ENCODE results near the gene ELOVL2. TPM values are rescaled to one million over a fixed set of nuclear protein-coding genes. Genes with fewer than 3 reads are reported as not detected.

Gene ELOVL2
- total and polyA plus RNA-seq, 10 of the 15 experiments (the other 5 are each of a cell fraction or from before 2014, with no cell fraction given): 0.01 to 0.03 TPM; not detected in 8

- TF ChIP-seq, protein P1, sequence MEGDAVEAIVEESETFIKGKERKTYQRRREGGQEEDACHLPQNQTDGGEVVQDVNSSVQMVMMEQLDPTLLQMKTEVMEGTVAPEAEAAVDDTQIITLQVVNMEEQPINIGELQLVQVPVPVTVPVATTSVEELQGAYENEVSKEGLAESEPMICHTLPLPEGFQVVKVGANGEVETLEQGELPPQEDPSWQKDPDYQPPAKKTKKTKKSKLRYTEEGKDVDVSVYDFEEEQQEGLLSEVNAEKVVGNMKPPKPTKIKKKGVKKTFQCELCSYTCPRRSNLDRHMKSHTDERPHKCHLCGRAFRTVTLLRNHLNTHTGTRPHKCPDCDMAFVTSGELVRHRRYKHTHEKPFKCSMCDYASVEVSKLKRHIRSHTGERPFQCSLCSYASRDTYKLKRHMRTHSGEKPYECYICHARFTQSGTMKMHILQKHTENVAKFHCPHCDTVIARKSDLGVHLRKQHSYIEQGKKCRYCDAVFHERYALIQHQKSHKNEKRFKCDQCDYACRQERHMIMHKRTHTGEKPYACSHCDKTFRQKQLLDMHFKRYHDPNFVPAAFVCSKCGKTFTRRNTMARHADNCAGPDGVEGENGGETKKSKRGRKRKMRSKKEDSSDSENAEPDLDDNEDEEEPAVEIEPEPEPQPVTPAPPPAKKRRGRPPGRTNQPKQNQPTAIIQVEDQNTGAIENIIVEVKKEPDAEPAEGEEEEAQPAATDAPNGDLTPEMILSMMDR (IDR thresholded peaks at IDR 0.05 in 2 of 3, conservative IDR thresholded peaks at IDR 0.05 in 1 of 3; ENCODE audit: control insufficient read depth in 2 of 3, extremely low read depth in 1 of 3, insufficient read depth in 1 of 3, low read depth in 3 of 3, low read length in 3 of 3): no peak
- TF ChIP-seq TARDBP (IDR thresholded peaks at IDR 0.05; ENCODE audit: borderline replicate concordance) (no peak), TCF3 (IDR thresholded peaks at IDR 0.05; ENCODE audit: borderline replicate concordance, insufficient read depth, low read depth, low read length) (no peak), FOS (IDR thresholded peaks at IDR 0.05; ENCODE audit: borderline replicate concordance, extremely low read depth, insufficient read length) (no peak), ATF7 (IDR thresholded peaks at IDR 0.05; ENCODE audit: low read depth) (no peak)
Measured at GRCh38 chr6:11066505-11067347, 22.6 kb upstream of the ELOVL2 start (continued).

GRCh38 chr6:11065436-11066202, 21.5 kb upstream of the ELOVL2 start:
- ChIA-PET RAD21 (ENCODE audit: unreplicated experiment) (interaction anchor here (0.8 to 5.6 kb wide), 5 partner anchors 86 to 587 kb away, joined by 3 to 28 read pairs (median 4); no protein-coding TSS in a partner anchor), SMC1A (ENCODE audit: uncharacterized antibody, unreplicated experiment) (interaction anchor here (0.8 to 4.9 kb wide), 7 partner anchors 16 to 430 kb away, joined by 3 to 36 read pairs (median 4); no protein-coding TSS in a partner anchor), POLR2A (interaction anchor here (0.6 to 0.7 kb wide), 2 partner anchors 65 to 355 kb away, joined by 3 read pairs; no protein-coding TSS in a partner anchor), CTCF (interaction anchor here (0.6 to 3.4 kb wide), 13 partner anchors 10 to 586 kb away, joined by 3 to 30 read pairs (median 5); no protein-coding TSS in a partner anchor)
- no peak overlapping the region for H3K9ac ChIP-seq (ENCODE audit: control insufficient read depth, insufficient read depth, low read length)
- H3K79me2 ChIP-seq (ENCODE audit: control insufficient read depth, insufficient read depth, low read length): no peaks in the 10 kb centered on the region
- H3K27ac ChIP-seq (ENCODE audit: control insufficient read depth, insufficient read depth): no peak overlapping the region
- intact Hi-C loops (cut with micrococcal nuclease; ENCODE audit: unreplicated experiment) (loop anchor here (5.0 kb wide), 1 partner anchor 588 kb away; no protein-coding TSS in a partner anchor), in situ Hi-C loops (cut with MboI) (loop anchor here (5.0 to 10.0 kb wide), 2 partner anchors 108 to 591 kb away; no protein-coding TSS in a partner anchor)
- no peak for TF ChIP-seq TAF1 (IDR thresholded peaks at IDR 0.05; ENCODE audit: borderline replicate concordance, low read depth, low read length)
- no peak for TF ChIP-seq MYC (IDR thresholded peaks at IDR 0.05; ENCODE audit: insufficient read depth, insufficient read length, insufficient replicate concordance, low read length, severe bottlenecking)
- no peak for TF ChIP-seq NBN (IDR thresholded peaks at IDR 0.05)
- BruUV-seq (replicated peaks): no TSS peak
- no peak overlapping the region for H3K4me3 ChIP-seq
- no peak overlapping the region for H2AFZ ChIP-seq (ENCODE audit: control insufficient read depth, low read depth, low read length)
- DNase-seq (ENCODE audit: low read depth, low spot score) (no peak), ATAC-seq (no peak), FAIRE-seq (no peak)
- H3K36me3 ChIP-seq (ENCODE audit: control insufficient read depth in 2 of 2, insufficient read depth in 2 of 2, low read length in 1 of 2): no peaks in the 10 kb centered on the region
- H4K20me1 ChIP-seq (ENCODE audit: control insufficient read depth, insufficient read depth): no peaks in the 10 kb centered on the region
- H3K27me3 ChIP-seq (replicated peaks in 1 of 2; ENCODE audit: control insufficient read depth in 2 of 2, insufficient read depth in 2 of 2, low read length in 1 of 2): no peaks in the 10 kb centered on the region
- H3K4me2 ChIP-seq (ENCODE audit: control insufficient read depth, insufficient read depth): no peak overlapping the region
- H3K4me1 ChIP-seq (ENCODE audit: control insufficient read depth, insufficient read depth, low read length): no peaks in the 10 kb centered on the region
- no peaks in the 10 kb centered on the region for H3K9me3 ChIP-seq (replicated peaks; ENCODE audit: control insufficient read depth, insufficient read depth, low read length)
- 39% methylated on average over 6 of the region's 6 CpGs for WGBS (ENCODE audit: insufficient coverage, insufficient replicate concordance, low lambda C conversion rate, missing lambda C conversion rate)

Data from GM12878 (cell line).